Measurements from ENCODE around the gene DOCK2. TPM values are rescaled to one million over a fixed set of nuclear protein-coding genes. Genes with fewer than 3 reads are reported as not detected.

DOCK2 gene
- total RNA-seq, 1 donor from 2014 or later: not detected

GRCh38 chr5:170057311-170057710 is 420.2 kb downstream of the DOCK2 start:
- no peak overlapping the region for H3K4me3 ChIP-seq (ENCODE audit: low read depth, low read length)
- H3K36me3 ChIP-seq (ENCODE audit: control insufficient read depth, insufficient read depth, low read length): no peaks in the 10 kb centered on the region
- no peak for FAIRE-seq
- no peaks in the 10 kb centered on the region for H3K27me3 ChIP-seq (ENCODE audit: control insufficient read depth, insufficient read depth, low read length)
- TF ChIP-seq, protein P1, sequence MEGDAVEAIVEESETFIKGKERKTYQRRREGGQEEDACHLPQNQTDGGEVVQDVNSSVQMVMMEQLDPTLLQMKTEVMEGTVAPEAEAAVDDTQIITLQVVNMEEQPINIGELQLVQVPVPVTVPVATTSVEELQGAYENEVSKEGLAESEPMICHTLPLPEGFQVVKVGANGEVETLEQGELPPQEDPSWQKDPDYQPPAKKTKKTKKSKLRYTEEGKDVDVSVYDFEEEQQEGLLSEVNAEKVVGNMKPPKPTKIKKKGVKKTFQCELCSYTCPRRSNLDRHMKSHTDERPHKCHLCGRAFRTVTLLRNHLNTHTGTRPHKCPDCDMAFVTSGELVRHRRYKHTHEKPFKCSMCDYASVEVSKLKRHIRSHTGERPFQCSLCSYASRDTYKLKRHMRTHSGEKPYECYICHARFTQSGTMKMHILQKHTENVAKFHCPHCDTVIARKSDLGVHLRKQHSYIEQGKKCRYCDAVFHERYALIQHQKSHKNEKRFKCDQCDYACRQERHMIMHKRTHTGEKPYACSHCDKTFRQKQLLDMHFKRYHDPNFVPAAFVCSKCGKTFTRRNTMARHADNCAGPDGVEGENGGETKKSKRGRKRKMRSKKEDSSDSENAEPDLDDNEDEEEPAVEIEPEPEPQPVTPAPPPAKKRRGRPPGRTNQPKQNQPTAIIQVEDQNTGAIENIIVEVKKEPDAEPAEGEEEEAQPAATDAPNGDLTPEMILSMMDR (IDR thresholded peaks at IDR 0.05; ENCODE audit: insufficient read depth, low read length, severe bottlenecking): no peak
- no peak for DNase-seq (ENCODE audit: low read depth)

- TF ChIP-seq, protein P1 (IDR thresholded peaks at IDR 0.05; ENCODE audit: insufficient read depth, low read length, severe bottlenecking): no peak
- no peak for FAIRE-seq
- Histone ChIP-seq H3K36me3 (ENCODE audit: control insufficient read depth, insufficient read depth, low read length) (no peaks in the 10 kb centered on the region), H3K27me3 (ENCODE audit: control insufficient read depth, insufficient read depth, low read length) (no peaks in the 10 kb centered on the region), H3K4me3 (ENCODE audit: low read depth, low read length) (no peak overlapping the region)
- no peak for DNase-seq (ENCODE audit: low read depth)
Observed at GRCh38 chr5:170059221-170059620, 422.1 kb downstream of the DOCK2 start.

- FAIRE-seq (no peak), DNase-seq (ENCODE audit: low read depth) (no peak)
- TF ChIP-seq, protein P1 (IDR thresholded peaks at IDR 0.05; ENCODE audit: insufficient read depth, low read length, severe bottlenecking): no peak
- no peak overlapping the region for H3K4me3 ChIP-seq (ENCODE audit: low read depth, low read length)
- H3K27me3 ChIP-seq (ENCODE audit: control insufficient read depth, insufficient read depth, low read length): no peaks in the 10 kb centered on the region
- H3K36me3 ChIP-seq (ENCODE audit: control insufficient read depth, insufficient read depth, low read length): no peaks in the 10 kb centered on the region
Observed at GRCh38 chr5:170067152-170067551, 430.1 kb downstream of the DOCK2 start.

- FAIRE-seq (no peak), DNase-seq (ENCODE audit: low read depth) (no peak)
- TF ChIP-seq, protein P1 (IDR thresholded peaks at IDR 0.05; ENCODE audit: insufficient read depth, low read length, severe bottlenecking): no peak
- Histone ChIP-seq H3K27me3 (ENCODE audit: control insufficient read depth, insufficient read depth, low read length) (no peaks in the 10 kb centered on the region), H3K4me3 (ENCODE audit: low read depth, low read length) (no peak overlapping the region), H3K36me3 (ENCODE audit: control insufficient read depth, insufficient read depth, low read length) (no peaks in the 10 kb centered on the region)
Observed at GRCh38 chr5:170067574-170068170, 430.6 kb downstream of the DOCK2 start.

GRCh38 chr5:170069512-170069911 is 432.4 kb downstream of the DOCK2 start:
- DNase-seq (ENCODE audit: low read depth) (no peak), FAIRE-seq (no peak)
- H3K36me3 ChIP-seq (ENCODE audit: control insufficient read depth, insufficient read depth, low read length): no peaks in the 10 kb centered on the region
- TF ChIP-seq, protein P1 (IDR thresholded peaks at IDR 0.05; ENCODE audit: insufficient read depth, low read length, severe bottlenecking): no peak
- H3K27me3 ChIP-seq (ENCODE audit: control insufficient read depth, insufficient read depth, low read length): peaks cover 2% of the 10 kb centered on the region
- no peak overlapping the region for H3K4me3 ChIP-seq (ENCODE audit: low read depth, low read length)
